WERI-Rb-1 (cell line): ENCODE measurements around the gene RAI1.
A peak's percentile ranks its signal among the peaks of the same experiment; 100 is the strongest.

Experiments
- DNase-seq: peaks from one replicate; pipeline ENCODE4 v3.0.0-alpha.2; 2020
- H3K27ac ChIP-seq: fragments of 250-450 bp; sonication (Bioruptor Pico); 2 replicates; pipeline ENCODE4 v1.5.1; 2020; ENCODE audit warnings: mild to moderate bottlenecking, moderate library complexity
- H3K27me3 ChIP-seq: fragments of 250-450 bp; sonication (Bioruptor Pico); 2 replicates; pipeline ENCODE4 v1.5.1; 2021; ENCODE audit warnings: mild to moderate bottlenecking, low read depth, moderate library complexity; ENCODE audit not compliant: insufficient read depth, severe bottlenecking
- H3K36me3 ChIP-seq: fragments of 250-450 bp; sonication (Bioruptor Pico); 2 replicates; pipeline ENCODE4 v1.5.1; 2020; ENCODE audit warnings: mild to moderate bottlenecking, moderate library complexity
- H3K4me3 ChIP-seq: 2 replicates; pipeline ENCODE4 v1.5.1; 2011; ENCODE audit warnings: low read depth, mild to moderate bottlenecking, control low read depth, low read length
- H3K9me3 ChIP-seq: fragments of 250-450 bp; sonication (Bioruptor Pico); 2 replicates; pipeline ENCODE4 v1.5.1; 2021; ENCODE audit warnings: mild to moderate bottlenecking, moderate library complexity; ENCODE audit not compliant: severe bottlenecking
- TF ChIP-seq, protein P1 (sequence below): IDR thresholded peaks from 2 replicates; pipeline ENCODE4 v1.5.1; 2011; ENCODE audit warnings: low read depth, mild to moderate bottlenecking, control low read depth, inconsistent platforms, low read length

Gene RAI1

DNA sequence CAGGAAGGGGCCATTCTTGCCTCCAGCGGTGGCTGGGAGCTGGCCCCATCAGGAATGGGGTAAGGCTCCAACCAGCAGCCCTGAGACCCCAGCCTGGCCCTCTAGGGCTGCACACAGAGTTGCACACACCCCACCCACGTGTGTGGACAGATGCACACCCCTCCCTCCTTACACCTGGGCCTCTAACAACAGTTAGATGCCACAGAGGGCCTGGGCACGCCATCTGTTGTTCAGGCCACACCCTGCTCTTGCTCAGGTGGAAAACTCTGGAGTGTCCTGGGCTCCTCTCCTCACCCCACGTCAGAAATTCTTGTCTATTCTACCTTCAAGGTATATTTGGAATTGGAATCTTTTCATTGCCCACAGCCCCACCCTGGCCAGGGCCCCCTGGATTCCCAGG lies 13.3 kb upstream of the RAI1 start:
- Histone ChIP-seq H3K36me3 (no peaks in the 10 kb centered on the region), H3K27me3 (no peaks in the 10 kb centered on the region), H3K27ac (no peak overlapping the region), H3K4me3 (no peak overlapping the region), H3K9me3 (no peaks in the 10 kb centered on the region)
- no peak for DNase-seq
- TF ChIP-seq, protein P1, sequence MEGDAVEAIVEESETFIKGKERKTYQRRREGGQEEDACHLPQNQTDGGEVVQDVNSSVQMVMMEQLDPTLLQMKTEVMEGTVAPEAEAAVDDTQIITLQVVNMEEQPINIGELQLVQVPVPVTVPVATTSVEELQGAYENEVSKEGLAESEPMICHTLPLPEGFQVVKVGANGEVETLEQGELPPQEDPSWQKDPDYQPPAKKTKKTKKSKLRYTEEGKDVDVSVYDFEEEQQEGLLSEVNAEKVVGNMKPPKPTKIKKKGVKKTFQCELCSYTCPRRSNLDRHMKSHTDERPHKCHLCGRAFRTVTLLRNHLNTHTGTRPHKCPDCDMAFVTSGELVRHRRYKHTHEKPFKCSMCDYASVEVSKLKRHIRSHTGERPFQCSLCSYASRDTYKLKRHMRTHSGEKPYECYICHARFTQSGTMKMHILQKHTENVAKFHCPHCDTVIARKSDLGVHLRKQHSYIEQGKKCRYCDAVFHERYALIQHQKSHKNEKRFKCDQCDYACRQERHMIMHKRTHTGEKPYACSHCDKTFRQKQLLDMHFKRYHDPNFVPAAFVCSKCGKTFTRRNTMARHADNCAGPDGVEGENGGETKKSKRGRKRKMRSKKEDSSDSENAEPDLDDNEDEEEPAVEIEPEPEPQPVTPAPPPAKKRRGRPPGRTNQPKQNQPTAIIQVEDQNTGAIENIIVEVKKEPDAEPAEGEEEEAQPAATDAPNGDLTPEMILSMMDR, result no peak

DNA sequence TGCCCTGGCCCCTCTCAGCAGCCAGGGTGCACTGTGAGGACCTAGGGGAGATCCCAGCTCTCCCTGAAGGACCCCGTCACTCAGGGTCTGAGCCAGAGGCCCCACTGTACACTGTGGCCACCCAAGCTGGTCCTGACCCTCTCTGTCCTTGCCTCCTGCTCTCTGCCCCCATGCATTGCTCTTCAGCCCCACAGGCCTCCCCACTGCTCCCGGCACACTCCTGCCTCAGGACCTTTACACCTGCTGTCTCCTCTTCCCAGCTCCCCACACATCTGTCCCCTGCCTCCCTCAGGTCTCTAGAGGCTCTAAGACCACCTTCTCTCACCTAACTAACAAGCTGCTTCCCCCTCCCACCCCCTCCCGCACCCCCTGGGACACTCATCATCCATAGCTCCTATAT lies 12.9 kb upstream of the RAI1 start:
- H3K27ac ChIP-seq, result no peak overlapping the region
- no peaks in the 10 kb centered on the region for H3K27me3 ChIP-seq
- no peaks in the 10 kb centered on the region for H3K9me3 ChIP-seq
- no peak overlapping the region for H3K4me3 ChIP-seq
- no peak for DNase-seq
- TF ChIP-seq, protein P1, result no peak
- no peaks in the 10 kb centered on the region for H3K36me3 ChIP-seq

DNA sequence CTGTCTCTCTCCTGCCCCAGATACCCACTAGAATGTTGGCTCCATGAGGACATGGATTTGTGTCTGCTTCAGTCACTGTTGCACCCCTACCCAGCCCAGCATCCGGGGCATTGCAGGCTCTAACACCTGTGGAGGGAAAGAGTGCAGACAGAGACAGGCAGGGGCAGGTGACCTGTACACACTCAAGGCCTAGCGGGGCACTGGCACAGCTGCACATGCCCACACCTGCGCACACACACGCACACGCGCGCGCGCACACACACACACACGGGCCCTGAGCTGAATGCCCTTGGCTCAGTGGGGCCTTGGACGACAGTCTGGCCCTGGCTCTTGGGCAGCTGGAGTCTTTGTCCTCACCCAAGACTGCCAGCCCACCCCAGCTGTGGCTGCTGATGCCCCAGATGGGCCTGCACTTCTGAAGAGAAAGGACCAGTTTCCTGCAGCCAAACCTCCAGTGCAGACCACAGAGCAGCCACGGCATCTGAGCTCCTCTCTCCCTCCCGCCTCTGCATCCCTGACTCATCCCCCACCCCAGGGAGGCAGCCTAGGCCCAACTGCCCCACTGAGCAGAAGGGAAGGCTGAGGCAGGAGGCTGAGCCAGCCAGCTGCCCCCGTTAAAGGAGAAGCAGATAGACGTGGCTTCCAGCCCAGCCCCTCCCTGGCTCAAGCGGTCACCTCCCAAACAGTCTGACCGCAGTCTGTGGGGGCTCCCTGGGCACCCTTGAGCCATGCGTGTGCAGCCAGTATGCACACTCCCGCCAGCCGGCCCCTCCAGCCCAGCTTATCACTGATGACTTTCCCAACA lies 12.3 kb upstream of the RAI1 start:
- Histone ChIP-seq H3K27me3 (no peaks in the 10 kb centered on the region), H3K36me3 (no peaks in the 10 kb centered on the region), H3K27ac (peak overlapping the region; percentile 17; the same call in 1 of the 2 replicates), H3K4me3 (no peak overlapping the region), H3K9me3 (no peaks in the 10 kb centered on the region)
- no peak for DNase-seq
- TF ChIP-seq, protein P1, result no peak

DNA sequence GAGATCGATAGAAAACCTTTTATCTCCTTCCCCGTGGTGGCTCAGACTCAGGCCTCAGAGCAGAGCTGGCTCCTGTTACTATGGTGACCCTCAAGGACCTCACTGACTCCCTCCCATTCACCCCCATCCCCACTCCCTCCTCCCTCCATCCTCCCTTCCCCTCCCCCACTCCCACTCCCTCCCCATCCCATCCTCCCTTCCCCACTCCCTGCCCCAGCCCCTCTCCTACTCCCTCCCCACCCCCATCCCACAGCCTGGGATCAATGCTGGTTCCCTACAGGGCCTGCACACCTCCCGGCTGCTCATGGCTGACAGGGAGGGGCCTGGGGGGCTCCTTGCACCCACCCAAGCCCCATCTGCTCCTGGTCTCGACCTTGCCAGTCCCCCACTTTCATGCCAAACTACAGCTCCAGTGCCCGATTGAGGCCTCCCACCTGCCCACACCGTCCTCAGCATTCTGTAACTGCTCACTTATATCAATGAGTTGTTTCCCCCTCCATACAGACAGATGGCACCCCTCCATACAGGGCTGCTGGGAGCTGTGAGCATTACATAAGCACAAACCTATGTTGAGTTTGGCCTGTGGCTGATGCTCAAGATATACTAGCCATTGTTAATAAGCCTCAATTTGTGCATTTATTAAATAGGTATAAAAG lies 11.6 kb upstream of the RAI1 start:
- Histone ChIP-seq H3K27me3 (no peaks in the 10 kb centered on the region), H3K9me3 (no peaks in the 10 kb centered on the region), H3K27ac (0 out of 2 replicates have a peak overlapping the region, but pooled peaks have one; percentile 20), H3K4me3 (no peak overlapping the region), H3K36me3 (no peaks in the 10 kb centered on the region)
- DNase-seq, result no peak
- TF ChIP-seq, protein P1, result no peak

DNA sequence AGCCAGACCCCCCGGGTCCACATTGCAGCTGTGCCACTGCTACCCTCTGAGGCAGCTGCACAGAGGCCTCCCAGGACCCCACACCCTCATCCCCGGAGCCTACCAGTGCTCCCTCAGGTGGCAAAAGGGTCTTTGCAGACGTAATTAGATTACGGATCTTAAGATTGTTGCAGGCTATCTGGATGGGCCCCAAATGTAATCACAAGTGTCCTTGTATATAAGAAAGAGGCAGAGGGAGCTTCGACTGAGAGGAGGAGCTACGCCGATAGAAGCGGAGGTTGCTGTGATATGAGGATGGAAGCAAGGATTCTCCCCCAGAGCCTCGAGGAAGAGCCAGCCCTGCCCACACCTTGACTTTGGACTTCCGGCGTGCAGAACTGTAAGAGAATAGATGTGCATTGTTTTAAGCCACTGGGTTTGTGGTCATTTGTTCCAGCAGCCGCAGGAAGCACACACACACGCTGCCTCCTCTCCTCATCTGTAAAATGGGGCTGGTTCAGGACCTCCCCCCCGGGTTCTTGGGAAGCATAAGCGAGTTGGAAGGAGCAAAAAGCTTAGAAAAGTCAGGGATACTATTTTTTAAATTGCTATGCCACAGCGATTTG lies 10.5 kb upstream of the RAI1 start:
- Histone ChIP-seq H3K9me3 (no peaks in the 10 kb centered on the region), H3K36me3 (no peaks in the 10 kb centered on the region), H3K27me3 (no peaks in the 10 kb centered on the region), H3K27ac (no peak overlapping the region), H3K4me3 (no peak overlapping the region)
- TF ChIP-seq, protein P1, result no peak
- DNase-seq, result no peak
